EH (cell line): ENCODE measurements around the gene ERICH6B.
"Not testable (repeated sequence)": the region's sequence is repeated elsewhere in the genome, so short reads cannot be mapped to it uniquely, and the experiment has no call there.

Experiments
- DNase-seq: peaks from one replicate; pipeline ENCODE4 v3.0.0-alpha.2; 2015; ENCODE audit warnings: low read depth

Gene ERICH6B

GRCh38 chr13:45615501-45616101 is at the start of gene ERICH6B:
TSS of gene ERICH6B (minus strand) at chr13:45615739. CDS start at chr13:45597005, 18,734 bp downstream.
- DNase-seq, result peak; percentile 53

- not testable (repeated sequence) for DNase-seq
These were observed 47.4 kb upstream of the ERICH6B start for GRCh38 chr13:45662903-45663302.

- no peak for DNase-seq
These were observed 46.6 kb upstream of the ERICH6B start for GRCh38 chr13:45662162-45662561.

- not testable (repeated sequence) for DNase-seq
These were observed 44.9 kb upstream of the ERICH6B start for GRCh38 chr13:45660458-45660857.

- DNase-seq, result no peak
These were observed 44.0 kb upstream of the ERICH6B start for GRCh38 chr13:45659536-45659935.

DNA sequence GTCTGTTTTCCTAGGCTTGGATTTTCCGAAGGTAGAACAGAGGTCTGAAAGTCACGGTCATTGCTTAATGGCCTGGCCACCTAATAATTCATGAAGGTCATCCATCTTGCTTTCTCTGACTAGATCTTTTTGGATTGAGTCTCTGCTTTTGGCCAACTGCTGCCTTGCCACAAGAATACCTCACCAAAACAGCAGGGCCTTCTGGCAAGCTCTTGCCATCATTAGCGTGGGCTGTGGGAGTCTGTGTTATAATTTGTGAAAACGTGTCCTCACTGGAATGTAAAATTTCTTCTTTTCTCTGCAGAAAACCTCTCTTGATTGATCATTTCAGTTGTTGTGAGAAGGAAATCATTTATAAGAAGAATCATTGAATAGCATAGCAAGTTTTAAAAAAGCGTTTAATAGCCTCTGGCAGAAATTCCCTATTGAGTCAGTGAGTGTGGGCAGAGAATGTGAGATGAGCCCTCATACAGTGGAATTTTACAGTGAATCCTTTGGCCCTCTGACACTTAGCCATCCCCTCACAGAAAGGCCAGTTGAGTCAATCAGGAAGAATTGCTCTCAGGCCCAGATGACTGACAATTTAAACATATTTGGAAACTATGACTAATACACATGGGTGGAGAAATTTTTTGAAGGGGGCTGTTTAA is 43.2 kb upstream of the ERICH6B start:
- DNase-seq, result peak; percentile 96

DNA sequence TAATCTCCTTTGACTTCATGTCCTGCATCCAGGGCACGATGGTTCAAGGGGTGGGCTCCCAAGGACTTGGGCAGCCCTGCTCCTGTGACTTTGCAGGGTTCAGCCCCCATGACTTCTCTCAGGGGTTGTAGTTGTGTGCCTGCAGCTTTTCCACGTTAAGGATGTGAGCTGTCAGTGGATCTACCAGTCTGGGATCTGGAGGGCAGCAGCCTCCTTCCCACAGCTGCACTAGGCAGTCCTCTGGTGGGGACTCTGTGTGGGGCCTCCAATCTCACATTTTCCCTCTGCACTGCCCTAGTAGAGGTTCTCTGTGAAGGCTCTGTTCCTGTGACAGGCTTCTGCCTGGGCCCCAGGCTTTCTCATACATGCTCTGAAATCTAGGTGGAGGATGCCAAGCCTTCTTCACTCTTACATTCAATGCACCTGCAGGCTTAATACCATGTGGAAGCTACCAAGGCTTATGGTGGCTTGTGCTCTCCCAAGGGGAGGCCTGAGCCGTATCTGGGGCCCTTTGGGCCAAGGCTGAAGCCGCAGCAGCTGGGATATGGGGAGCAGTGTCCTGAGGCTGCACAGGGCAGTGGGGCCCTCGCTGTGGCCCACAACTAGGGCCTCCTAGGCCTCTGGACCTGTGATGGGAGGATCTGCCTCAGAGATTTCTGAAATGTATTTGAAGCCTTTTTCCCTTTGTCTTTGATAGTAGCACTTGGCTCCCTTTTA is 39.3 kb upstream of the ERICH6B start:
- DNase-seq, result no peak

GRCh38 chr13:45645263-45645662 is 29.7 kb upstream of the ERICH6B start:
- DNase-seq, result not testable (repeated sequence)

- DNase-seq, result not testable (repeated sequence)
These were observed 26.6 kb upstream of the ERICH6B start for GRCh38 chr13:45642159-45642558.

GRCh38 chr13:45635291-45635690 is 19.8 kb upstream of the ERICH6B start:
- DNase-seq, result not testable (repeated sequence)

- DNase-seq, result peak; percentile 48
These were observed 15.3 kb upstream of the ERICH6B start for GRCh38 chr13:45630791-45631190.

GRCh38 chr13:45629940-45630339 is 14.4 kb upstream of the ERICH6B start:
- no peak for DNase-seq

GRCh38 chr13:45628094-45628493 is 12.6 kb upstream of the ERICH6B start:
- DNase-seq, result no peak

DNA sequence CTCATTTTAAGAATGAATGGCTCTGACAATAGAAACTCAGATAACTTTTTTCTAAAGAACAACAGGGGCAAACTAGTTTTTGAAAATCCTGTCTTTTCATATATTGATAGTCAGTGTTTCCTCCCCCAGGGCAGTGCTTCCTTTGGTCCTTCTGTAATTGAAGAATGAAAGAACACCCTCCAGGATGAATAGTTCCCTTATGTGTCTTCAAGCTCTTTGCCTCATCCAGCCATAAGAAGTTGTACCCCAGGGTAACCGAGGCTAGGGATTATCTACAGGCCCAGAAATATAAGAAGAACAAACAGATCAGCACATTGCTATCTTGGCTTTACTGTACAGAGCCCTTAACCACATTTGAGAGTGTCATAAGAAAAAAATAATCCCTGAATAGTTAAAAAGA is 12.1 kb upstream of the ERICH6B start:
- DNase-seq, result no peak

DNA sequence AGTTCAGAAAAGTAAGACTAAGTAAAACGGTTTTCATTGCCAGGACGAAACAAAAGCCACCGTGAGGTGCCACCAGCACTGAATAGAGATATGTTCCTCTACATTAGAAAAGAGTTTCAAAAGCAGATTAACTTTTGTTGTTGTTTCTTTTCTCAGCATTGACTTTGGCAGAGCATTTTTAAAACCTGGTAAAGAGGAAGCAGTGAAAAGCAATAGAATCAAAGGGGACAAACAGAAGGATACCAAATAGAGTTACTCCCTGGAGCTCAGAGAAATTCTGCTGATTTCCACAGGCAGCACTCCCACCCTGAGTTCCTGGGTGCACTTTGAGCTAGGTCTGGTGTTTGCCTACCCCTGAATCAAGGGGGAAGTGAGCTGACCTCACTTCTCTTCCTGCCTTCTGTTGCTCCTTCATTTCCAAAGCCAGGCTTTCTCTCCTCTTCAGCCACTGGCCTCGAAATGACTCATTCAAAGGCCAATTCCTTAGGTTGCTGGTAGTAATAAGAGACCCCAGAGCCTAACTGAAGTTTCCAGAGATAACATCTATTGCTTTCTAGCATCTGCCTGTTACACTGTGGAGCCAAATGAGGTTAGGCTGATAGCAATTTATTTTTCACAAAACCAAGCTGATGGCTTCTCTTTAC is 11.3 kb upstream of the ERICH6B start:
- DNase-seq, result peak; percentile 32

GRCh38 chr13:45623516-45624090 is 8.1 kb upstream of the ERICH6B start:
- DNase-seq, result peak; percentile 26

DNA sequence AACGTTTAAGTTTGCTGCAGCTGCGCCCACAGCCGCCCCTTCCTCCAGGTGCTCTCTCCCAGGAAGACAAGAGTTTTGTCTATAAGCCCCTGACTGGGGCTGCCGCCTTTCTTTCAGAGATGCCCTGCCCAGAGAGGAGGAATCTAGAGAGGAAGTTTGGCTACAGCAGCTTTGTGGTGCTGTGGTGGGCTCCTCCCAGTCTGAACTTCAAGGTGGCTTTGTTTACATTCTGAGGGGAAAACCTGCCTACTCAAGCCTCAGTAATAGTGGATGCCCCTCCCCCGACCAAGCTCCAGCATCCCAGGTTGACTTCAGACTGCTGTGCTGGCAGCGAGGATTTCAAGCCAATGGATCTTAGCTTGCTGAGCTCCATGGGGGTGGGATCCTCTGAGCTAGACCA is 6.4 kb upstream of the ERICH6B start:
- DNase-seq, result no peak

DNA sequence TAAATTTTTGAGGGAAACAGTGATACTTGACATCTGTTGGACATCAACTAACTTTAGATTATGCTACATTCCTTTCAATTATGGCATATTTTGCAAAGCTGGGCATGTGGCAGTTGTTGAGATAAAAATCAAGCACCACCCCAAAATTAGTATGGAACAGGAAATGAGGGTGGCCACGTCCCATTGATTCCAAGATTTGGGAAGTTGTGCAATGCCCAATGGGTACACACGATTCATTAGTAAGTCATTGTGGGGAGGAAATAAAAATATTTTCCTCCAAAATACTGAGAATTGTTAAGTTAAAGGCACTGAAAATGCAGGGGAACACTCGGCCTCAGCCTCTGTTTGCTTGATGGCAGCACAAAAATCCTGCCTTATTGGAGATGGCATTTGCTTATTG is 7.6 kb downstream of the ERICH6B start:
- DNase-seq, result peak; percentile 13

DNA sequence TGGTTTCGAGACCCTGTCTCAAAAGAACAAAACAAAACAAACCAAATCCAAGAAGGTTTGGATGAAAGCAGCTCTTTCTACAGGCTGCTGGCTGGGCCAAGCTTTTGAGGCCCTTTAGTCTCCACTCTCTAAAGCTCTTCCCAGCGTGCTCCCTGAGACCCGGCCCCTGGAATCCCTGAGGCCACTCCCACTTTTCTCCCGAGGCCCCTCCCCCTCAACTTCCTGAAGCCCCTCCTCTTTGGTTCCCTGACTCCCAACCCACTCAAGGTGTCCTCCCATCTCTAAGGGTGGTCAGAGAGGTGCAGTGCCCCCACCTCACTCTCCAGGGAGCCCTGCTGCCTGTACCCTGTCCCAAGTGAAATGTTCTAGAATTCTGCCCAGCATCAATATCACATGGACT is 10.6 kb downstream of the ERICH6B start:
- no peak for DNase-seq

GRCh38 chr13:45603338-45603737 is 12.2 kb downstream of the ERICH6B start:
- DNase-seq, result no peak

DNA sequence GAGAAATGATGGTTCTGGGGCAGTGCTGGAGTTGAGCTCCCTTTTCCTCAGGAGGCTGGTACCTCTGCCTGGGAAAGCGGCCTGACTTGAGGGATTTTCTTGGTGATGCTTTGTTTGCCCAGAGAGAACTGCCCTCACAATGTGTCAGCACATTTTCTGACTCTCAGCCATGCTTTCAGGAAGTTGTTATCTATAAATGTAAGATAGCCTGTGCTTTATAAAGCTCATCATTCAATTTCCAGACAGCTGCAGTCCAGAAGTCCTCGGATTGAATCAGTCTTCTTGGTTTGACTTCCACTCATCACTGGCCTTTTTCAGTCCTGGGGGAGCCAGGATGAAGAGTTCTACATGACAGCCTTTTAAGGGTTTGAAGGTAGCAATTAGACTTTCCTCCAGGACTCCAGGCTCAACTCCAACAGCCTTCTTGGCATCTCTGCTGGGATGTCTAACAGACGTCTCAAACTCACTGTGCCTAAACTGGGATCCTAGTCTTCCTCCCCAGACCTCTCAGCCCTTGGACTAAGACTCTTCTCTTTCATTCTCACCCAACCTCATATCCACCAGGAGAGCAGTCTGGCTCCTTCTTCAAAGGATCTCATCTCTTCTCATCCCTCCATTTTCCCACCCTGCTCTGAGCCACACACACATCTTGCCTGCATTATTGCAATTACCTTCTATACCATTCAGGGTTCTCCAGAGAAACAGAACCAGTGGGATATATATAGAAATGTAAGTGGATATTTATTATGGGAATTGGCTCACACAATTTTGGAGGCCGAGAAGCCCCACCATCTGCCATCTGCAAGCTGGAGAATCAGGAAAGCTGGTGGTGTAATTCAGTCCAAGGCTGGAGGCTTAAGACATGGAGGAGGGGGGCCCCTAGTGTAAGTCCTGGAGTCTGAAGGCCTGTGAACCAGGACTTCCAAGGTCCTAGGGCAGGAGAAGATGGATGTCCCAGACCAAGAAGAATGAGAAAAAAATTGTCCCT is 13.1 kb downstream of the ERICH6B start:
- DNase-seq, result no peak
